HG03521 (cell line): ENCODE results near the gene SCO2.

Source experiments
- ATAC-seq: cut with Tn5 transposase; IDR thresholded peaks from one replicate; pipeline ENCODE4 v1.9.1; 2021; ENCODE audit warnings: mild to moderate bottlenecking, moderate library complexity; ENCODE audit not compliant: unreplicated experiment

SCO2 gene

DNA sequence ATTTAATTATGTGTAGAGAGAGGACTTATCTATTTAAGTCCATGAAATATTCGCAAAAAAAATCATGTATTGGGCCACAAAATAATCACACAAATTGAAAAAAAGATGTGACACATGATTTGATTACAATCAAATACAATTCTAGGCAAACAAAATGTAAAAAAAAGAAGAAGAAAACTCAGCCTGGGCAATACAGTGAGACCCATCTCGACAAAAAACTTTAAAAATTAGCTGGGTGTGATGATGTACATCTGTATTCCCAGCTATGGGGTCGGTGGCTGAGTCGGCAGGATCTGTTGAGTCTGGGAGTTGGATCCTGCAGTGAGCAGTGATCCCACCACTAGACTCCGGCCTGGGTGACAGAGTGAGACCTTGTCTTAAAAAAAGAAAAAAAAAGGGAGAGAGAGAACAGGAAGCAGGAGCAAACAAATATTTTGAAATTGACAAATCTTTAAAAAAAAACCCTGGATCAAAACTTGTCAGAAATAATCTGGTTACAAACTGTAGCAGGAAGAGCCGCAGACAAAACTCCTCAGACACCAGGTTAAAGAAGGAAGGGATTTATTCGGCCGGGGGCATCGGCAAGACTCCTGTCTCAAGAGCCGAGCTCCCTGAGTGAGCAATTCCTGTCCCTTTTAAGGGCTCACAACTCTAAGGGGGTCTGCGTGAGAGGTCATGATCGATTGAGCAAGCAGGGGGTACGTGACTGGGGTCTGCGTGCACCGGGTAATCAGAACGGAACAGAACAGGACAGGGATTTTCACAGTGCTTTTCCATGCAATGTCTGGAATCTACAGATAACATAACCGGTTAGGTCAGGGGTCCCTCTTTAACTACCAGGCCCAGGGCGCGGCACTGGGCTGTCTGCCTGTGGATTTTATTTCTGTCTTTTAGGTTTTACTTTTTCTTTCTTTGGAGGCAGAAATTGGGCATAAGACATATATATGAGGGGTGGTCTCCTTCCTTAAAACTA is 7.7 kb upstream of the SCO2 start:
- ATAC-seq = no peak

DNA sequence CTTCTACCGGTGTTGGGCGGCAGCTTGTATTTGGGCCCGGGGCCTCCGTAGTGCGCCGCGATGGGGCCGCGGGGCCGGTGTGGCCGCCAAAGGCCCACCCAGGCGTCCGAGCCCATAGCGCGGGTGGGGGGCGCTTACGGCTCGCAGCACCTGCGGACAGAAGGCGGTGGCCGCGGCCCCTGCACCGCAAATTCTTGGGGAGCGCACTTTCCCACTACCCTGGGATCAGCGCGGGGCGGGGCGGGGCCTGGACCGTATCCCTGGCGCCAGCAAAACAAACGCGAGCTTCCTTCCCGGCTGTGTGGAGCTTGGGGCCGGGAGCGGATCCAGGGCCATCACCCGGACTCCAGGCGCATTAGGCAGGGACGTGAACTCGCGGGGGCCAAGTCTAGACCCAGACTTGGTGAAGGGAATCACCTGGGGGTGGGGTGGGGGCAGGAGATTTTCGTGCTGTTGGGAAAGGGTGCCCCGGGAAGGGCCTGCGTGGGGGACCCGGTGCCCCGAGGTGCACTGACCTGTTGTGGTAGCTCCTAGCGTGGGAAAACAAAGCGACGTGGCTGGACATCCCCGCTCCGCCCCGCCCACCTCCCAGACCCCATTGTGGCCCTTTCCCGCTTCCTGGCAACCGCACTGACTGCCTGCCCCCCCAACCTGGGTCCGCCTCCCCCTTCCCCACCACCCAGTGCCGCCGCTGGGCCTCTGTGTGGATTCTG is 6.7 kb upstream of the SCO2 start:
- no peak for ATAC-seq

DNA sequence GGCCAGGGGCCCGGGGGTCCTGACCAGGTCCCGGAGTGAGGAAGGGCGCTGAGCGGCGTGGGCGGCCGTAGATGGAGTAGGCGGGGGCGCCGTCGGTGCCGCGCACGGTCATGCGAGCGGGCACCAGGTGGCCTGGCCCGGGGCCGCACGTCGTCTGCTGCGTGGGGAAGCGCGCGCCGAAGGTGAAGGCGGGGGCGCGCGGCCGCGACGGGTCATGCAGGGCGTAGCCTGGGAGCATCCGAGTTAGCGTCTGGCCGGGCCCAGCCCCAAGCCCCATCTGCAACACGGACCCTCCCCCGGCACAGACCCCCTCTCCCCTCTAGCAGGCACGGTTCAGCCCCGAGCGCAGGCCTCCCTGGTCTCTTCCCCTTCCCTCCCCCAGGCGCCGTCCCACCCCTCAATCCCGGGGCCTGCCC is 6.2 kb upstream of the SCO2 start:
- no peak for ATAC-seq

DNA sequence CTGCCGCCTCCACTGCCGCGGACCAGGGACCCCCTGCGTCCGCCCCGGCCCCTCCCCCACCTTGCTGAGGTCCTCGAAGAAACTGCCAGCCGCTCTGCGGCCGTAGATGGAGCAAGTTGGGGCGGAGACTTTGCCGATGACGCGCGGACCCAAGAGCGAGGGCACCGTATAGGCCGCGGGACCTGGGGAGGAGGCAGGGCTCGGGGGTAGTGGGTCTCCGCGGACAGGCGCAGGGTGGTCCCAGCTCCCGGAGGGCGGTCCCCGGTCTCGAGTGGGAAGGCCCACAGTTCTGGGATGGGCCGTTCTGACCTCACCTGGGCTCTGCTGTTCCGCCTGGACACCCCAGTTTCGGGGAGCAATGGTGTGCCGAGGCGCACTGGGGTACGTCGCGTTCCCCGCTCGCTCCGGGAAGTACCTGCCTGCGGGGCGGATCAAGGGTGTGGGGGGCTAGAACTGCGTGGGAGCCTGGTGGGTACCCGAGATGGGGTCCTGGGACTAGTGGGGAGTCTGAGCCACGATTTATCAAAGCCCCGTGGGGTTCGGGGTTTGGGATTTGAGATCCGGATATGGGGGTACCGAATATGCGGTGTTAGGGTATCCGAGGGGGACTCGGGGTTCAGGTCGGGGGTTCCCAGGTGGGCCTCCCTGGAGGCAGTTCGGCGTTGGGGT is 5.6 kb upstream of the SCO2 start:
- no peak for ATAC-seq

DNA sequence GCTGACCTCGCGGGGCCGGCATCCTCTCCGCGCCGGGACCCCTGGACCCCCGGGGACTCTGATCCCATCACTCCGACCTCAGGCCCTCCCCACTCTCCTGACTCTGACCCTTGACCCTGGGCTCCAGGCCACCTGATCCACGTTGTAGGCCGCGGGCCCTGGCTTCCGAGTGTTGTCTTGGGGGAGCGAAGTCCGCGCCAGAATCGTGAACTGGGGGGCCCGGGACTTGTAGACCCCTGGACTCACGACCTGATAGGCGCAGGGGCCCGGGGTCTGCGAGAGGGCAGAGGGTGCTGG is 5.1 kb upstream of the SCO2 start:
- no peak for ATAC-seq

DNA sequence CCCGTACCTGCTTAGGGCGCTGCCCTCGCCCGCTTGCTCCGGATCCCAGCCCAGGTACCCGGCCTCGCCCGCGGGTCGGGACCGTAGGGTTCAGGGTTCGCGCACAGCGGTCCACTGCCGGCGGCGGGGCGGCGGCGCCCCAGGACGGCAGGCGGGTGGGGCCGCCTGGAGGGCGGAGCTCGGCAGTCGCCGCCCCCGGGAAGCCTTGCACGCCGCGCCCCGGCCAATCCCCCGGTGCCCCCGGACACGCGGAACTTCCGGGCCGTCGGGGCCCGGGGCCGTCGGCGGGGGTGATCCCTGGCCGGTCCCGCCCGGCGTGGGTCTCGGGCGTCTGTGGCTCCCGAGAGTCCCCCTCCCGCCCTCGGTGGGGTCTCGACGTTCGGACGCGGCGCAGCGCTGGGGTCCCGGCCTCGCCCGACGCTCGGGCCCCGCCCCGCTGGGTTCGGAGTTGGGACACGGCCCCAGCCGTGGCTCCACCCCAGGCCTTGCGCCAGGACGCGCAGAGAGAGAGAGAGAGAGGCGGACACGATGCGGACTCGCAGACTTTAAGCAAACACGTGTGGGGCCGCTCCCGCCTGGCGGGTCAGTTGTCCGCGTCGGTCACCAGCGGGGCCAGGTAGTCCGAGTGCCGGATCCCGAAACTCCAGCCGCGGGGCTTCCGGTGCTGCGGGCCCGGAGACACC is 4.6 kb upstream of the SCO2 start, which contains the start of gene TYMP:
TSS of gene TYMP (minus strand) at position 116 of the 683 bp plus-strand sequence. CDS start 303 bp downstream, outside the sequence.
- ATAC-seq = peak; percentile 20

DNA sequence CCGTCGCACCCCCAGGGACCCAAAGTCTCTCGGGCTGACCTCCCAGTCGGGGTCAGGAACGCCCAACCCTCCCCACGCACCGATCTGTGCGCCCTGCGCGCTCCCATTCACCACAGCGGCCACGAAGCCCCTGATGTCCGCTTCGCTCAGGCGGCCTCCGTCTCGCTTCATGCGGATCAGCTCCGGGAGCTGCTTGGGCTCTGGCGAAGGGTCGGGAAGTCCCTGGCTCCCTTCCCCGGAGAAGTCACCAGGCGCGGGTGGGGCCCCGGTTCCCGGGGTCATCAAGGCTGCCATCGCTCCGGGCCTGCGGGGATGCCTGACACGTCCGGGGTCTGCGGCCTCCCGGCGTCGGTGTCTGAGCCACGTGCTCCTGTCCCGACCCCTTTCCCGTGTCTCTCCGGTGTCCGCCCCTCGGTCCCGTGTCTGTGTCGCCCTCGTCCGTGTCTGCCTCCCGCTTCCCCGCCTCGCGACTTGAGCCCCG is 4.1 kb upstream of the SCO2 start:
- no peak for ATAC-seq

DNA sequence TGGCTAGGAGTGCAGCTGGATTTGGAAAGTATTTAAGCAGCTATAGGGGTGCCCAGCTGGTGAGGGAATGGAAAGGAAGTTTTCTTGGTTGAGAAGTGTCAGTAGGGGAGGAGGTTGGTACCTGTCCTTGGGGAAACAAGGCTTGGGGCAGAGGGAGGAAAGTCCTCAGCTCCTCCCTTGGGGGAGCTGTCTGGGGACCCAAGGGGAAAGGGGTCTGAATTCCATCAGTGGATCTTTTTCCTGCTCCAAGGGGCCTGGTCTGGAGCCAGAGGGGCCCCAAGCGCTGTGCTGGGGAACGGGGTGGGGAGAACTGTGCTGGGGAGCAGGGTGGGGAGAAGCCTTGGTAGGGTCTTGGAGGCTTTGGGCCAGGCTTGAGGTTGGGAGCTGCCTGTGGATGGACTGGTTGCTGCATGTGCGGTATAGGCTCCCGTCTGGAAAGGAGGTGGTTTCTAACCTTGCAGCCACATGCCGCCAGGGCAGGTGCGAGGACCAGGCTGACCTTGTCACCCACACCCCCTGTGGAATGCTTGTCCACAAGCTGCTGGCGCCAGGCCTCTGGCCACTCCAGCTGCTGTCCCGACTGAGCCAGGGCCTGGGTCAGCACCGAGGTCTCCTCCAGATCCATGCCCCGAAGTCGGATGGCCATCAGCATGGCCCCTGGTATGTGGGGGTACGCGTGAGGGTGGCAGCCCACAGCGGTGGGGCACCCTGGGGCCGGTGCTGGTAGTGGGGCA is 3.5 kb upstream of the SCO2 start:
- ATAC-seq = no peak

DNA sequence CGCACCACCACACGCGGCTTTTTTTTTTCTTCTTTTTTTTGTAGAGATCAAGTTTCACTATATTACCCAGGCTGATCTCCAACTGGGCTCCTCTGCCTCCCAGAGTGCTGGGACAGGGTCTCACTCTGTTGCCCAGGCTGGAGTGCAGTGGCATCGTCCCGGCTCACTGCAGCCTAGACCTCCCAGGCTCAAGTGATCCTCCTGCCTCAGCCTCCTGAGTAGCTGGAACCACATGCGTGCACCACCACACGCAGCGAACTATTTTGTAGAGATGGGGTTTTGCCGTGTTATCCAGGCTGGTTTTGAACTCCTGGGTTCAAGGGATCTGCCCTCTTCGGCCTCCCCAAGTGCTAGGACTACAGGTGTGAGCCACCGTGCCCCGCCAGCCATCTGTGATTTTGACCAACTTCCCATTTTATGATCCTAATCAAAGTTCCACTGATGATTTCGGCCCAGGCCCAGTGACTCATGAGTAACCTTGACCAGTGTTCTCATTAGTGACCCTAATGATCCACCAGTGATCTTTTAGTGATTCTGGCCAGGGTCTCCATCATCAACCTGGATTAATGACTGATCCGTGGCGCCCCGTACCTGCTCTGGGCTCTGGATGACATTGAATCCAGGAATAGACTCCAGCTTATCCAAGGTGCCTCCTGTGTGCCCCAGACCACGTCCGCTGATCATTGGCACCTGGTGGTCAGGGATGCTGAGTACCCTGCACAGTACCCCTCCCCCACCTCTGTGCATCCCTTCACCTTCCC is 2.7 kb upstream of the SCO2 start:
- ATAC-seq = no peak

DNA sequence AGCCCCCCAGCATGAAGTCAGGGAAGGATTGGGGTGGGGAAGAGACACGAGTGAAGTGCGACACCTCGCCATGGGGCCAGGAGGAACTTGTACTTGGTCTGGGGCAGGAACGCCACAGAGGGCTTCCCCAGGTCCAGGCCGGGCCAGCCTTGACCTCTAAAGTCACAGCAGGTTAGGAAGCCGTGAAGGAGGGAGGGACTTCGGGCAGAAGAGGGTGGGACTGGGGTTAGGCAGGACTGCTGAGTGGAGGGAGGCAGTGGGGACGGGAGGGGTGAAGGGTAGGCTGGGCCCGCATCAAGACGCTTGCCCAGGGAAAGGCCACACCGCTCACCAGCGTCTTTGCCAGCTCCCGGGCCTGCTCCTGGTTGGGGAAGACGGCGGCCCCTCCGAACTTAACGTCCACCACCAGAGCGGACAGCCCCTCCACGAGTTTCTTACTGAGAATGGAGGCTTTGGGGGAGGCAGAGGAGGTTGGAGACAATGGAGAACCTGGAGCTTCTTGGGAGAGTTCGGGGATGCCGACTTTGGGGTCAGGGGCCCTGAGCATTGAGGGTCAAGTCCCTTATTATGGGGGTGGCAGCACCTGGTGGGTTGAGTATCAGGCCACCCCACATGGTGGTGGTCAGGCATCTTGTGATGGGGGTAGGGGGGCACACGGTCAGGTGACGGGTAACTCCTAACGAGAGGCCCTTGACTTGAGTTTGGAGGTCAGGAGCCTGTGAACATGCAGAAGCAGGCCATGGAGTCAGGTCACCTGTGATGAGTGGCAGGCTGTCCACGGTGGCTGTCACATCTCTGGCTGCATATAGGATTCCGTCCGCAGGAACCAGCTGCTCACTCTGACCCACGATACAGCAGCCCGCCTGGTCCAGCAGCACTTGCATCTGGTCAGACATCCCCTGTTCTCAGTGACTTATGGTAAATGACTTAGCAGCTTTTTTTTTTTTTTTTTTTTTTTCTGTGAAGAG is 1.7 kb upstream of the SCO2 start:
- no peak for ATAC-seq

DNA sequence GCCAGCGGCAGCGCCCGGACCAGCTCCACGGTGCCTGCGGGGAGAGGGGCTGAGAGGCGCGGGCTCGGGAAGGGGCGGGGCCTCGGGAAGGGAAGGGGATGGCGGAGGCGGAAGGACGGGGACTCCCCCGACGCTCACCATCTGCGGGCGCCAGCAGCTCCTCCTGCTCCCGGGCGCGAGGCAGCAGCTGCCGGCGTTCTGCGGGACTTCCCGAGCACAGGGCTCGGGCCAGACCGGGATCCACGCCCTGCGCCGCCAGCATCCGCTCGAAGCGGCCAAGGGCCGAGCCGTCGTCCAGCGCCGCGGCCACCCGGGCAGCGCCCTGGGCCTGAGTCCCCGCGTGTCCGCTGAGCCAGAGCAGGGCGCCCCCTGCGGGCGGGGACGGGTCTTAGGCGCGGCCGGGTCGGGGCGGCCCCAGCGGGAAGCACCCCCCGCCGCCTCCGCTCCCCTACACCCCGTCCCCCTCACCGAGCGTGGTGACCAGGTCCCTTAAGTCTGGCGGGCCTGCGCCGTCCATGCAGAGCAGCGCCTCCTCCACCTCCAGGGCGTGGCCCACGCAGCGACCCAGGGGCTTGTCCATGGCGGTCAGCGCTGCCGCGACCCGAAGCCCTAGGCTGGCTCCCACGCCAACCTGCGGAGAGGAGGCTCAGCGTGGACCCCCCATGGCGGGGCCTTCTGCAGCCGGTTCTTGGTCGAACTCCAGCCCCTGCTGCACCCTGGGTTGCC is 873 bp upstream of the SCO2 start:
- peak; percentile 16 for ATAC-seq

DNA sequence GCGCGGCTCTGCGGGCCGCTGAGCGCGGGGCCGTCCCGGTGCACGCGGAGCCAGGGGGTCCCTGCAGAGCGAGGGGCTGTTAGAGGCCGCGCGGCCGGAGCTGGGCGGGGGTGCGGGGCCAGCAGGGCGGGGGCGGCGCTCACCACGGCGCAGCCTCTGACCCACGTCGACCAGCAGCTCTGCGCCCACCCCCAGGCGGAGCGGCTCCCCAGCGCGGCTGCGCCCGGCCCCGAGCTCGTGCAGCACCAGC is 385 bp upstream of the SCO2 start:
- ATAC-seq = peak; percentile 19

DNA sequence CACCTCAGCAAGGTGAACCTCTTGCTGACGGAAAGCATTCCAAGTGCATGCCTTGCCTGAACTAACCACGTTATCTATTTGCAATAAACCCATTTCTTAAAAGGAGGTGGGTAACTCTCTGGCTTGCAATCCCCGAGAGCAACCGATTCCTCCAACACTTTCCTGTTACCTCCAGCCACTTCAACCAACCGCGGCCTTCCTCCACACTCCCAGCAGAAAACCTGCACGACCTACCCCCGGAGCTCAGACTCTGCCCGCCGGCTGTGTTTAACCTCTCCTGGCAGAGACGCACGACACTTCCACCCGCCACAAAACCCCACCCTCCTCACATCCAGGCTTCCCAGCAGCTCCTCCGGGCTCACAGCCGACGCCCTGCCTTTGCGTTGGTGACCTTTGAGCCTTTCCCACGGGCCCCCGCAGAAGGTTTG is 708 bp downstream of the SCO2 start:
- ATAC-seq = no peak

DNA sequence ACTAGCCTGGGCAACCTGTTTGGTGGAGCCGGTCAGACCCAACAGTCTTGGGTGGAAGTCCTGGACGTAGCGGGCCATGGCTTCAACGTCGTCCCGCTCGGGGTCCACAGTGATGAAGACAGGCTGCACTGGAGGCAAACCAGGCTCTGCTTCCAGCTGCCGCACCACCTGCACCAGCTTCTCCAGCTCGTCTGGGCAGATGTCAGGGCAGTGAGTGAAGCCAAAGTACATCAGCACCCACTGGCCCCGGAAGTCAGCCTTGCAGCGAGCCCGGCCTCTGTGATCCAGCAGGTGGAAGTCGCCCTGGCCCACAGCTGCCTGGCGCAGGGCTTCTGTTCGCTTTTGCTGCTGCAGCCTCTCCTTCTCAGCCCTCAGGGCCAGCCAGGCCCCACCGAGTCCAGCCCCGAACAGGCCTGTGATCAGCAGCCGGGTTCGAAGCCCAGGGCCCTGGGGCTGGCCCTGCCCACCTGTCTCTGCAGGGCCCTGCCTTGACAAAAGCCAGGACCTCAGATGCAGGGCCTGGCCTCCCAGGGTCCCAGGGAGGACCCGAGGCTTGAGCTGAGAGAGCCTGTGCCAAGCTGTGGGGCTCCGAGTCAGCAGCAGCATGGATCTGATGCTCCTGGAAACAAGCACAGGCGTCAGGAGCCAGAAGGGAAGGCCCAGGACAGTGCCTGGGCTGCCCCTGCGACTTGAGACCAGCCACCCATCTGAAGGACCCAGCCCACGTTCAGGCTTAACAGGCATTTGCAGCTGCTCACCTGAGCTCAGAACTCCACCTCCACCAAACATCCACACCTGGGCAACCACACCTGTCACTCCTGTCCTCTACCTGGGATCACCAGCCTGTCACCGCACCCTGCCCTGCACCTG is 1.4 kb downstream of the SCO2 start:
- ATAC-seq = no peak

DNA sequence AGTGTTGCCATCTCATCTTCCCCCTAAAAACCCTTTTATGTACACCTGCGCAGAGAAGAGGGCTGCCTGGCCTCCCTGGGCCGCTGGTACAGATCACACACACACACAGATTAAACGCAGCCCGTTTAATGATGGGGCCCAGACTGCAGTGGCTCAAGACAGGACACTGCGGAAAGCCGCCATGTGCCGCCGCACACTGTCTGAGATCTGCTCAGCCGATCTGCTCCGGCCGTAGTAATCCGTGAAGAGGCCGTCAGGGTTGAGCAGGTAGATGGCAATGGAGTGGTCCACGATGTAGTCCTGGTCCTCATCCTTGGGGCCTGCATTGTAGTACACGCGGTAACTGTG is 2.0 kb downstream of the SCO2 start:
- ATAC-seq = no peak

DNA sequence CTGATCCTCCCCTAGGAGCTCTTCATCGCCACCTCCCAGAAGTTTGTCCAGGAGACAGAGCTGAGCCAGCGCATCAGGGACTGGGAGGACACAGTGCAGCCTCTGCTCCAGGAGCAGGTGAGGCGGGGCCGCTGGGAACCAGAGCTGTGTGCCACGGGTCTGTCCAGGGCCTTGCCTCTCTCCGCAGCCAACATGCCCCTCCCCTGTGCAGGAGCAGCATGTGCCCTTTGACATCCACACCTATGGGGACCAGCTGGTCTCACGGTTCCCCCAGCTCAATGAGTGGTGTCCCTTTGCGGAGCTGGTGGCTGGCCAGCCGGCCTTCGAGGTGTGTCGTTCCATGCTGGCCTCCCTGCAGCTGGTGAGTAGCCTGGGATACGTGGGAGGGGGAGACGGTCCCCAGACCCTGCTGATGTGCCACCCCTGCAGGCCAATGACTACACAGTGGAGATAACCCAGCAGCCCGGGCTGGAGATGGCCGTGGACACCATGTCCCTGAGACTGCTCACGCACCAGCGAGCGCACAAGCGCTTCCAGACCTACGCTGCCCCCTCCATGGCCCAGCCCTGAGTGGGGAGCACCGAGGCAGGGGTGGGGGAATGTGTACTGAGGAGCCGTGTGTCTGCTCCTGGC is 2.5 kb downstream of the SCO2 start:
- no peak for ATAC-seq
